HEK293 (cell line): ENCODE measurements around the gene CDKAL1.

Source experiments
- FEZF1 ChIP-seq: fragments of 450-650 bp; formaldehyde crosslinking; IDR thresholded peaks from 2 replicates; pipeline ENCODE4 v1.5.1; 2016; ENCODE audit warnings: missing biosample characterization, missing genetic modification characterization
- GFI1B ChIP-seq: fragments of 450-650 bp; formaldehyde crosslinking; IDR thresholded peaks from 2 replicates; pipeline ENCODE4 v1.5.1; 2016; ENCODE audit warnings: missing biosample characterization, missing genetic modification characterization
- KLF8 ChIP-seq: fragments of 450-650 bp; formaldehyde crosslinking; IDR thresholded peaks from 2 replicates; pipeline ENCODE4 v1.5.1; 2016; ENCODE audit warnings: missing biosample characterization, missing genetic modification characterization
- SCRT2 ChIP-seq: fragments of 450-650 bp; formaldehyde crosslinking; IDR thresholded peaks from 2 replicates; pipeline ENCODE4 v1.5.1; 2016; ENCODE audit warnings: missing biosample characterization, missing genetic modification characterization
- TRIM28 ChIP-seq: IDR thresholded peaks from 2 replicates; pipeline ENCODE4 v1.6.1; 2011; ENCODE audit warnings: low read length, control low read depth, borderline replicate concordance
- ZBTB48 ChIP-seq: fragments of 450-650 bp; formaldehyde crosslinking; IDR thresholded peaks from 2 replicates; pipeline ENCODE4 v1.5.1; 2016; ENCODE audit warnings: missing biosample characterization, missing genetic modification characterization
- ZNF214 ChIP-seq: fragments of 450-650 bp; formaldehyde crosslinking; IDR thresholded peaks from 2 replicates; pipeline ENCODE4 v1.5.1; 2017; ENCODE audit warnings: missing biosample characterization, mild to moderate bottlenecking, missing genetic modification characterization, borderline replicate concordance
- ZNF311 ChIP-seq: fragments of 450-650 bp; formaldehyde crosslinking; IDR thresholded peaks from 2 replicates; pipeline ENCODE4 v1.5.1; 2017; ENCODE audit warnings: missing biosample characterization, missing genetic modification characterization, borderline replicate concordance
- ZNF433 ChIP-seq: fragments of 450-650 bp; formaldehyde crosslinking; IDR thresholded peaks from 2 replicates; pipeline ENCODE4 v1.5.1; 2016; ENCODE audit warnings: missing biosample characterization, missing genetic modification characterization, low read depth
- ZNF629 ChIP-seq: fragments of 450-650 bp; formaldehyde crosslinking; IDR thresholded peaks from 2 replicates; pipeline ENCODE4 v1.5.1; 2017; ENCODE audit warnings: missing biosample characterization, missing genetic modification characterization
- ZNF768 ChIP-seq: fragments of 450-650 bp; formaldehyde crosslinking; IDR thresholded peaks from 2 replicates; pipeline ENCODE4 v1.5.1; 2018; ENCODE audit warnings: missing biosample characterization, mild to moderate bottlenecking, missing genetic modification characterization
- ZSCAN23 ChIP-seq: fragments of 450-650 bp; formaldehyde crosslinking; IDR thresholded peaks from 2 replicates; pipeline ENCODE4 v1.5.1; 2016; ENCODE audit warnings: missing biosample characterization, missing genetic modification characterization
- TF ChIP-seq, protein P1 (sequence below): fragments of 450-650 bp; formaldehyde crosslinking; conservative IDR thresholded peaks from 2 replicates; pipeline ENCODE4 v1.5.1; 2016; ENCODE audit warnings: low read depth, missing biosample characterization, missing genetic modification characterization
- TF ChIP-seq, protein P2 (sequence below): fragments of 450-650 bp; formaldehyde crosslinking; IDR thresholded peaks from 2 replicates; pipeline ENCODE4 v1.5.1; 2016; ENCODE audit warnings: missing biosample characterization, missing genetic modification characterization
- TF ChIP-seq, protein P3 (sequence below): fragments of 450-650 bp; formaldehyde crosslinking; conservative IDR thresholded peaks from 2 replicates; pipeline ENCODE4 v1.5.1; 2016; ENCODE audit warnings: low read depth, missing biosample characterization, missing genetic modification characterization
- TF ChIP-seq, protein P4 (sequence below): fragments of 450-650 bp; formaldehyde crosslinking; IDR thresholded peaks from 2 replicates; pipeline ENCODE4 v1.5.1; 2016; ENCODE audit warnings: missing biosample characterization, missing genetic modification characterization
- TF ChIP-seq, protein P5 (sequence below): fragments of 450-650 bp; formaldehyde crosslinking; IDR thresholded peaks from 2 replicates; pipeline ENCODE4 v1.5.1; 2017; ENCODE audit warnings: missing biosample characterization, missing genetic modification characterization
- TF ChIP-seq, protein P6 (sequence below): fragments of 450-650 bp; formaldehyde crosslinking; IDR thresholded peaks from 2 replicates; pipeline ENCODE4 v1.5.1; 2016; ENCODE audit warnings: missing biosample characterization, missing genetic modification characterization
- TF ChIP-seq, protein P7 (sequence below): fragments of 450-650 bp; formaldehyde crosslinking; IDR thresholded peaks from 2 replicates; pipeline ENCODE4 v1.5.1; 2016; ENCODE audit warnings: missing biosample characterization, missing genetic modification characterization

Gene CDKAL1

DNA sequence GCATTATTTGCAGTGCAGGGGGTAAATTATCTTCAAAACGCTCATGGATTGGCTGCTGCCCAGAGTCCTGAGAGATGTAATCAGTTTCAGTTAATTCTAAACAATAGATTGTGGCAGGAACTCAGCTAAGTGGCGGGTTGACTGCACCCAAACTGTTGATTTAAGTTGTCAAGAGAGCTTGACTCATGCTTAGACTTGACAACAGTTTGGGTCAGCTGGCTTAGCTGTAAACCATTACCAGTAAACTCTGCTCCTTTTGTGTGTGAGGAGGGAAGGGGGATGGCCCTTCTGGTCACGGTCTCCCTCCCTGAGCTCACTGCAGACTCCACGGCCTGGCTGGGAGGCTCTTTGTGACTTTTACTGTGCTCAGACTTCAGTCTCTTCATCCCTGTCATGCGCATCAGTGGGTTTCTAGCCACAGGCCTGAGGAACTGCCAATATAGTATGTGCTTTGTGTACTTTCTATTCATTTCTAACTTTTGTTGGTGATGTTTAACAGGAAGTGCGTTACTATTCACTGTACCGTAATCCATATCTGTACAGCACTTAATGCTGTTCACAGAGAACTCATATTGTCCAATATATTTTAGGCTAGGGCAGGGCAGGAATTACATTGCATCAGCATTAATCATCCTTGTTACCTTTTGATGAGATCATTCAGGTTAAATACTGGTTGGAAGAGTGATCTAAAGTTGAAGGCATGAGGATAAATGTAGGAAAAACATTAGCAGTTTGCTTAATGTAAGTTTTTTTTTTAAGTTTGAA, 488.3 kb downstream of the CDKAL1 start (continued):
- TF ChIP-seq, protein P1, sequence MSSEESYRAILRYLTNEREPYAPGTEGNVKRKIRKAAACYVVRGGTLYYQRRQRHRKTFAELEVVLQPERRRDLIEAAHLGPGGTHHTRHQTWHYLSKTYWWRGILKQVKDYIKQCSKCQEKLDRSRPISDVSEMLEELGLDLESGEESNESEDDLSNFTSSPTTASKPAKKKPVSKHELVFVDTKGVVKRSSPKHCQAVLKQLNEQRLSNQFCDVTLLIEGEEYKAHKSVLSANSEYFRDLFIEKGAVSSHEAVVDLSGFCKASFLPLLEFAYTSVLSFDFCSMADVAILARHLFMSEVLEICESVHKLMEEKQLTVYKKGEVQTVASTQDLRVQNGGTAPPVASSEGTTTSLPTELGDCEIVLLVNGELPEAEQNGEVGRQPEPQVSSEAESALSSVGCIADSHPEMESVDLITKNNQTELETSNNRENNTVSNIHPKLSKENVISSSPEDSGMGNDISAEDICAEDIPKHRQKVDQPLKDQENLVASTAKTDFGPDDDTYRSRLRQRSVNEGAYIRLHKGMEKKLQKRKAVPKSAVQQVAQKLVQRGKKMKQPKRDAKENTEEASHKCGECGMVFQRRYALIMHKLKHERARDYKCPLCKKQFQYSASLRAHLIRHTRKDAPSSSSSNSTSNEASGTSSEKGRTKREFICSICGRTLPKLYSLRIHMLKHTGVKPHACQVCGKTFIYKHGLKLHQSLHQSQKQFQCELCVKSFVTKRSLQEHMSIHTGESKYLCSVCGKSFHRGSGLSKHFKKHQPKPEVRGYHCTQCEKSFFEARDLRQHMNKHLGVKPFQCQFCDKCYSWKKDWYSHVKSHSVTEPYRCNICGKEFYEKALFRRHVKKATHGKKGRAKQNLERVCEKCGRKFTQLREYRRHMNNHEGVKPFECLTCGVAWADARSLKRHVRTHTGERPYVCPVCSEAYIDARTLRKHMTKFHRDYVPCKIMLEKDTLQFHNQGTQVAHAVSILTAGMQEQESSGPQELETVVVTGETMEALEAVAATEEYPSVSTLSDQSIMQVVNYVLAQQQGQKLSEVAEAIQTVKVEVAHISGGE = no peak
- TF ChIP-seq, protein P2, sequence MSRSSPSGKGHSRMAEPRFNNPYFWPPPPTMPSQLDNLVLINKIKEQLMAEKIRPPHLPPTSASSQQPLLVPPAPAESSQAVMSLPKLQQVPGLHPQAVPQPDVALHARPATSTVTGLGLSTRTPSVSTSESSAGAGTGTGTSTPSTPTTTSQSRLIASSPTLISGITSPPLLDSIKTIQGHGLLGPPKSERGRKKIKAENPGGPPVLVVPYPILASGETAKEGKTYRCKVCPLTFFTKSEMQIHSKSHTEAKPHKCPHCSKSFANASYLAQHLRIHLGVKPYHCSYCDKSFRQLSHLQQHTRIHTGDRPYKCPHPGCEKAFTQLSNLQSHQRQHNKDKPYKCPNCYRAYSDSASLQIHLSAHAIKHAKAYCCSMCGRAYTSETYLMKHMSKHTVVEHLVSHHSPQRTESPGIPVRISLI = 0 out of 2 replicates have a peak, but pooled peaks have one; percentile 53
- no peak for TF ChIP-seq ZBTB48 (tag by site-specific recombination)
- TF ChIP-seq ZSCAN23 (tag by site-specific recombination) = no peak
- TF ChIP-seq ZNF768 (tag by site-specific recombination) = no peak
- TF ChIP-seq, protein P3, sequence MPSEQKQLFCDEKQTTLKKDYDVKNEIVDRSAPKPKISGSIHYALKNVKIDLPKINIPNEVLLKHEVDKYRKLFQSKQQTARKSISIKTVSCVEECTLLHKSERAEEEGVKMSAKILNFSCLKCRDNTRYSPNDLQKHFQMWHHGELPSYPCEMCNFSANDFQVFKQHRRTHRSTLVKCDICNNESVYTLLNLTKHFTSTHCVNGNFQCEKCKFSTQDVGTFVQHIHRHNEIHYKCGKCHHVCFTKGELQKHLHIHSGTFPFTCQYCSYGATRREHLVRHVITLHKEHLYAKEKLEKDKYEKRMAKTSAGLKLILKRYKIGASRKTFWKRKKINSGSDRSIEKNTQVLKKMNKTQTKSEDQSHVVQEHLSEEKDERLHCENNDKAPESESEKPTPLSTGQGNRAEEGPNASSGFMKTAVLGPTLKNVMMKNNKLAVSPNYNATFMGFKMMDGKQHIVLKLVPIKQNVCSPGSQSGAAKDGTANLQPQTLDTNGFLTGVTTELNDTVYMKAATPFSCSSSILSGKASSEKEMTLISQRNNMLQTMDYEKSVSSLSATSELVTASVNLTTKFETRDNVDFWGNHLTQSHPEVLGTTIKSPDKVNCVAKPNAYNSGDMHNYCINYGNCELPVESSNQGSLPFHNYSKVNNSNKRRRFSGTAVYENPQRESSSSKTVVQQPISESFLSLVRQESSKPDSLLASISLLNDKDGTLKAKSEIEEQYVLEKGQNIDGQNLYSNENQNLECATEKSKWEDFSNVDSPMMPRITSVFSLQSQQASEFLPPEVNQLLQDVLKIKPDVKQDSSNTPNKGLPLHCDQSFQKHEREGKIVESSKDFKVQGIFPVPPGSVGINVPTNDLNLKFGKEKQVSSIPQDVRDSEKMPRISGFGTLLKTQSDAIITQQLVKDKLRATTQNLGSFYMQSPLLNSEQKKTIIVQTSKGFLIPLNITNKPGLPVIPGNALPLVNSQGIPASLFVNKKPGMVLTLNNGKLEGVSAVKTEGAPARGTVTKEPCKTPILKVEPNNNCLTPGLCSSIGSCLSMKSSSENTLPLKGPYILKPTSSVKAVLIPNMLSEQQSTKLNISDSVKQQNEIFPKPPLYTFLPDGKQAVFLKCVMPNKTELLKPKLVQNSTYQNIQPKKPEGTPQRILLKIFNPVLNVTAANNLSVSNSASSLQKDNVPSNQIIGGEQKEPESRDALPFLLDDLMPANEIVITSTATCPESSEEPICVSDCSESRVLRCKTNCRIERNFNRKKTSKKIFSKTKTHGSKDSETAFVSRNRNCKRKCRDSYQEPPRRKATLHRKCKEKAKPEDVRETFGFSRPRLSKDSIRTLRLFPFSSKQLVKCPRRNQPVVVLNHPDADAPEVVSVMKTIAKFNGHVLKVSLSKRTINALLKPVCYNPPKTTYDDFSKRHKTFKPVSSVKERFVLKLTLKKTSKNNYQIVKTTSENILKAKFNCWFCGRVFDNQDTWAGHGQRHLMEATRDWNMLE = no peak
- TF ChIP-seq, protein P4, sequence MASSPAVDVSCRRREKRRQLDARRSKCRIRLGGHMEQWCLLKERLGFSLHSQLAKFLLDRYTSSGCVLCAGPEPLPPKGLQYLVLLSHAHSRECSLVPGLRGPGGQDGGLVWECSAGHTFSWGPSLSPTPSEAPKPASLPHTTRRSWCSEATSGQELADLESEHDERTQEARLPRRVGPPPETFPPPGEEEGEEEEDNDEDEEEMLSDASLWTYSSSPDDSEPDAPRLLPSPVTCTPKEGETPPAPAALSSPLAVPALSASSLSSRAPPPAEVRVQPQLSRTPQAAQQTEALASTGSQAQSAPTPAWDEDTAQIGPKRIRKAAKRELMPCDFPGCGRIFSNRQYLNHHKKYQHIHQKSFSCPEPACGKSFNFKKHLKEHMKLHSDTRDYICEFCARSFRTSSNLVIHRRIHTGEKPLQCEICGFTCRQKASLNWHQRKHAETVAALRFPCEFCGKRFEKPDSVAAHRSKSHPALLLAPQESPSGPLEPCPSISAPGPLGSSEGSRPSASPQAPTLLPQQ (tag by site-specific recombination) = no peak
- peak; percentile 36; the same call in 1 of the 2 replicates for TF ChIP-seq FEZF1 (tag by site-specific recombination)
- no peak for TF ChIP-seq ZNF214 (tag by site-specific recombination)
- peak; percentile 96 for TF ChIP-seq TRIM28
- TF ChIP-seq GFI1B (tag by site-specific recombination) = no peak
- TF ChIP-seq ZNF311 (tag by site-specific recombination) = no peak
- 0 out of 2 replicates have a peak, but pooled peaks have one; percentile 25 for TF ChIP-seq ZNF629
- TF ChIP-seq, protein P5, sequence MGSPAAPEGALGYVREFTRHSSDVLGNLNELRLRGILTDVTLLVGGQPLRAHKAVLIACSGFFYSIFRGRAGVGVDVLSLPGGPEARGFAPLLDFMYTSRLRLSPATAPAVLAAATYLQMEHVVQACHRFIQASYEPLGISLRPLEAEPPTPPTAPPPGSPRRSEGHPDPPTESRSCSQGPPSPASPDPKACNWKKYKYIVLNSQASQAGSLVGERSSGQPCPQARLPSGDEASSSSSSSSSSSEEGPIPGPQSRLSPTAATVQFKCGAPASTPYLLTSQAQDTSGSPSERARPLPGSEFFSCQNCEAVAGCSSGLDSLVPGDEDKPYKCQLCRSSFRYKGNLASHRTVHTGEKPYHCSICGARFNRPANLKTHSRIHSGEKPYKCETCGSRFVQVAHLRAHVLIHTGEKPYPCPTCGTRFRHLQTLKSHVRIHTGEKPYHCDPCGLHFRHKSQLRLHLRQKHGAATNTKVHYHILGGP (tag by site-specific recombination) = no peak
- TF ChIP-seq ZNF433 (tag by site-specific recombination) = no peak
- peak; percentile 76 for TF ChIP-seq SCRT2 (tag by site-specific recombination)
- TF ChIP-seq, protein P6, sequence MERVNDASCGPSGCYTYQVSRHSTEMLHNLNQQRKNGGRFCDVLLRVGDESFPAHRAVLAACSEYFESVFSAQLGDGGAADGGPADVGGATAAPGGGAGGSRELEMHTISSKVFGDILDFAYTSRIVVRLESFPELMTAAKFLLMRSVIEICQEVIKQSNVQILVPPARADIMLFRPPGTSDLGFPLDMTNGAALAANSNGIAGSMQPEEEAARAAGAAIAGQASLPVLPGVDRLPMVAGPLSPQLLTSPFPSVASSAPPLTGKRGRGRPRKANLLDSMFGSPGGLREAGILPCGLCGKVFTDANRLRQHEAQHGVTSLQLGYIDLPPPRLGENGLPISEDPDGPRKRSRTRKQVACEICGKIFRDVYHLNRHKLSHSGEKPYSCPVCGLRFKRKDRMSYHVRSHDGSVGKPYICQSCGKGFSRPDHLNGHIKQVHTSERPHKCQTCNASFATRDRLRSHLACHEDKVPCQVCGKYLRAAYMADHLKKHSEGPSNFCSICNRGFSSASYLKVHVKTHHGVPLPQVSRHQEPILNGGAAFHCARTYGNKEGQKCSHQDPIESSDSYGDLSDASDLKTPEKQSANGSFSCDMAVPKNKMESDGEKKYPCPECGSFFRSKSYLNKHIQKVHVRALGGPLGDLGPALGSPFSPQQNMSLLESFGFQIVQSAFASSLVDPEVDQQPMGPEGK (tag by site-specific recombination) = no peak
- TF ChIP-seq, protein P7, sequence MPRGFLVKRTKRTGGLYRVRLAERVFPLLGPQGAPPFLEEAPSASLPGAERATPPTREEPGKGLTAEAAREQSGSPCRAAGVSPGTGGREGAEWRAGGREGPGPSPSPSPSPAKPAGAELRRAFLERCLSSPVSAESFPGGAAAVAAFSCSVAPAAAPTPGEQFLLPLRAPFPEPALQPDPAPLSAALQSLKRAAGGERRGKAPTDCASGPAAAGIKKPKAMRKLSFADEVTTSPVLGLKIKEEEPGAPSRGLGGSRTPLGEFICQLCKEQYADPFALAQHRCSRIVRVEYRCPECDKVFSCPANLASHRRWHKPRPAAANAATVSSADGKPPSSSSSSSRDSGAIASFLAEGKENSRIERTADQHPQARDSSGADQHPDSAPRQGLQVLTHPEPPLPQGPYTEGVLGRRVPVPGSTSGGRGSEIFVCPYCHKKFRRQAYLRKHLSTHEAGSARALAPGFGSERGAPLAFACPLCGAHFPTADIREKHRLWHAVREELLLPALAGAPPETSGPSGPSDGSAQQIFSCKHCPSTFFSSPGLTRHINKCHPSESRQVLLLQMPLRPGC (tag by site-specific recombination) = no peak
- TF ChIP-seq KLF8 (tag by site-specific recombination) = 0 out of 2 replicates have a peak, but pooled peaks have one; percentile 11
